Right atrium auricular region (tissue), 2 donors: ENCODE measurements around the gene IRF2BP1. TPM values are rescaled to one million over a fixed set of nuclear protein-coding genes. Genes with fewer than 3 reads are reported as not detected.

ENCODE experiments used
- DNase-seq: peaks from one replicate; pipeline ENCODE4 v3.0.0-alpha.2; 2019; ENCODE audit warnings: low spot score
- H3K27ac ChIP-seq, 2 donors: fragments of 200-600 bp; sonication (generic); 1 replicate in 1 of 2; 2 replicates in 1 of 2; pipeline ENCODE4 v1.5.1; 2016 to 2019
- H3K27me3 ChIP-seq, 2 donors: fragments of 200-600 bp; sonication (generic); one replicate each; pipeline versions ENCODE4 v1.5.1 to v1.6.0; 2017 to 2019
- H3K36me3 ChIP-seq: fragments of 200-600 bp; sonication (generic); one replicate; pipeline ENCODE4 v1.5.1; 2016
- H3K4me1 ChIP-seq, 2 donors: fragments of 200-600 bp; sonication (generic); one replicate each; pipeline versions ENCODE4 v1.5.1 to v1.6.0; 2017 to 2019
- H3K4me3 ChIP-seq, 2 donors: fragments of 200-600 bp; sonication (generic); 1 replicate in 1 of 2; 2 replicates in 1 of 2; pipeline ENCODE4 v1.5.1; 2017 to 2019; ENCODE audit warnings: mild to moderate bottlenecking in 1 of 2, moderate library complexity in 1 of 2
- H3K9me3 ChIP-seq, 2 donors: fragments of 200-600 bp; sonication (generic); one replicate each; pipeline ENCODE4 v1.5.1; 2019
- total RNA-seq, 2 donors: library from RNA; depleted of rRNA; stranded (reverse); fragments of >200 nt; gene quantifications; one replicate each; pipeline ENCODE4 v1.1.0, GENCODE V29; 2016
- TF ChIP-seq, protein P1 (sequence below), 2 donors: fragments of 200-600 bp; sonication (generic); IDR thresholded peaks; one replicate each; pipeline ENCODE4 v1.5.1; 2019; ENCODE audit warnings: antibody characterized with exemption in 2 of 2

Gene IRF2BP1
- total RNA-seq, 2 donors from 2014 or later = 24.2 to 30.5 TPM

- DNase-seq = no peak
- H3K4me1 ChIP-seq = peaks cover 0 to 6% of the 10 kb centered on the region in 2 donors
- H3K9me3 ChIP-seq = no peaks in the 10 kb centered on the region
- H3K27ac ChIP-seq = no peak overlapping the region
- TF ChIP-seq, protein P1, sequence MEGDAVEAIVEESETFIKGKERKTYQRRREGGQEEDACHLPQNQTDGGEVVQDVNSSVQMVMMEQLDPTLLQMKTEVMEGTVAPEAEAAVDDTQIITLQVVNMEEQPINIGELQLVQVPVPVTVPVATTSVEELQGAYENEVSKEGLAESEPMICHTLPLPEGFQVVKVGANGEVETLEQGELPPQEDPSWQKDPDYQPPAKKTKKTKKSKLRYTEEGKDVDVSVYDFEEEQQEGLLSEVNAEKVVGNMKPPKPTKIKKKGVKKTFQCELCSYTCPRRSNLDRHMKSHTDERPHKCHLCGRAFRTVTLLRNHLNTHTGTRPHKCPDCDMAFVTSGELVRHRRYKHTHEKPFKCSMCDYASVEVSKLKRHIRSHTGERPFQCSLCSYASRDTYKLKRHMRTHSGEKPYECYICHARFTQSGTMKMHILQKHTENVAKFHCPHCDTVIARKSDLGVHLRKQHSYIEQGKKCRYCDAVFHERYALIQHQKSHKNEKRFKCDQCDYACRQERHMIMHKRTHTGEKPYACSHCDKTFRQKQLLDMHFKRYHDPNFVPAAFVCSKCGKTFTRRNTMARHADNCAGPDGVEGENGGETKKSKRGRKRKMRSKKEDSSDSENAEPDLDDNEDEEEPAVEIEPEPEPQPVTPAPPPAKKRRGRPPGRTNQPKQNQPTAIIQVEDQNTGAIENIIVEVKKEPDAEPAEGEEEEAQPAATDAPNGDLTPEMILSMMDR (IDR thresholded peaks at IDR 0.05) = no peak
- no peaks in the 10 kb centered on the region for H3K27me3 ChIP-seq
- H3K36me3 ChIP-seq = peaks cover 13% of the 10 kb centered on the region
- no peak overlapping the region for H3K4me3 ChIP-seq
These were observed 4.9 kb upstream of the IRF2BP1 start for GRCh38 chr19:45890877-45891276.

DNA sequence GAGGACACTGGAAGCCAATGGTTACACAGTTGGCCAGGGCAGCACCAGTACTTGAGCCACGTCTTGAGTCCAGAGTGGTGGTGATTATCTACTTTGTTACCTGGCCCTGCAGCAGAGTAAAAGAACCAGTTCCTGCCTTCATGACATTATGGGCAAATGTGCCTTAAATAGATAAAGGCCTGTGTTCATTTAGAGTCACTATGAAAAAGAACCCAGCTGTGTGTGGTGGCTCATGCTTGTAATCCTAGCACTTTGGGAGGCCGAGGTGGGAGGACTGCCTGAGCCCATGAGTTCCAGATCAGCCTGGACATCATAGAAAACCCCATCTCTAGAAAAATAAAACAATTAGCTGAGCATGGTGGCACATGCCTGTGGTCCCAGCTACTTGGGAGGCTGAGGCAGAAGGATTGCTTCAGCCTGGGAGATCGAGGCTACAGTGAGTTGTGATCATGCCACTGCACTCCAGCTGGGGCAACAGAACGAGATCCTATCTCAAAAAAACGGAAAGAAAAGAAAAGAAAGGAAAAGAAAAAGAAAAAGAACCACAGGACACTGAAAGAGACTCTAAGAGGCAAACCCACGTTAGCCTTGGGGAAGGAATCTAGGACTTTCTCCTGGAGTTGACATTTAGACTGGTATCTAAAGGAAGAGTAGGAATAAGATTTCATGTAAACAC, 3.4 kb upstream of the IRF2BP1 start:
- no peak overlapping the region for H3K27ac ChIP-seq
- DNase-seq = no peak
- no peaks in the 10 kb centered on the region for H3K27me3 ChIP-seq
- peaks cover 6% of the 10 kb centered on the region for H3K36me3 ChIP-seq
- no peak overlapping the region for H3K4me3 ChIP-seq
- TF ChIP-seq, protein P1 (IDR thresholded peaks at IDR 0.05) = no peak
- no peaks in the 10 kb centered on the region for H3K9me3 ChIP-seq
- H3K4me1 ChIP-seq = peaks cover 0 to 20% of the 10 kb centered on the region in 2 donors

- TF ChIP-seq, protein P1 (IDR thresholded peaks at IDR 0.05) = no peak
- H3K27me3 ChIP-seq = no peaks in the 10 kb centered on the region
- no peaks in the 10 kb centered on the region for H3K9me3 ChIP-seq
- H3K4me3 ChIP-seq = peak overlapping the region; percentile 74 to 84
- H3K36me3 ChIP-seq = peaks cover 10% of the 10 kb centered on the region
- no peak for DNase-seq
- peak overlapping the region; percentile 90 to 93 for H3K27ac ChIP-seq
- peaks cover 0 to 41% of the 10 kb centered on the region in 2 donors for H3K4me1 ChIP-seq
These were observed 1.3 kb upstream of the IRF2BP1 start for GRCh38 chr19:45887200-45887710.

DNA sequence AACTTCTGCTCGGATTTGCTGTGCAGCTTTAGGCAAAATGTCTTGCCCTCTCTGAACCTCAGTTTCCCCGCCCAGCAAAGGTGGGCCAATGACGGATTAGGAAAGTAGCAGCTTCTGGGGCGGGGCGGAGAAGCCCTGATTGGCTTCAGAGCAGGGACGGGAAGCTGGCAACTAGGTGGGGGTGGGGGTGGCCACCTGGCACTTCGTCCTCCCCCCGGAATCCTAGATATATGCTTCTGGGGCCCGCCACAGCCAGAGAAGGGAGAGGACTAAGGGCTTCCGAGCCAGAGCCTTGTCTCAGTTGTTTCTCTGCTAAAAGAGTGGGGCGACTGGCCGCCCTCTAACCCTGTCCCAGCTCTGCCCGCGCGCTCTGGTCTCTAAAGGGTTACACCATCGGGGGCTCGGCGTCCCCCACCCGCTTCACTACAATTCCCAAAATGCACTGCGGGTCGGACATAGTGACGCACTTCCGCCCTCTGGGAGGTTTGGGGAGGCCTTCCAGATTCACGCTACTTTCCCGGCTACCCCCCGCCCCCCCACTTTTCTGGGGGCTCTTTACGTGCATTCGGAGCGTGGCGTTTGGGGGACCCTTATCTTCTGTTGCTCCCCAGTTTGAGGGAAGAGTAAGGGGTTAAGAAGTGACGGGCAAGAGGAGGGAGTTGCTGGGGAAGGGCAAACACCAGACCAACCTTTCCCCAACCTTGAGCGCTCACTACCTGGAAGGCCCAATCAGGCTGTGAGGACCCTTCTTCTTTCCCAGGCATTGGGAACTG, 672 bp upstream of the IRF2BP1 start:
- DNase-seq = peak; percentile 95
- peaks cover 10% of the 10 kb centered on the region for H3K36me3 ChIP-seq
- H3K9me3 ChIP-seq = no peaks in the 10 kb centered on the region
- TF ChIP-seq, protein P1 (IDR thresholded peaks at IDR 0.05) = no peak
- peak overlapping the region; percentile 90 to 93 for H3K27ac ChIP-seq
- peak overlapping the region; percentile 74 to 84 for H3K4me3 ChIP-seq
- H3K27me3 ChIP-seq = no peaks in the 10 kb centered on the region
- peaks cover 0 to 44% of the 10 kb centered on the region in 2 donors for H3K4me1 ChIP-seq

DNA sequence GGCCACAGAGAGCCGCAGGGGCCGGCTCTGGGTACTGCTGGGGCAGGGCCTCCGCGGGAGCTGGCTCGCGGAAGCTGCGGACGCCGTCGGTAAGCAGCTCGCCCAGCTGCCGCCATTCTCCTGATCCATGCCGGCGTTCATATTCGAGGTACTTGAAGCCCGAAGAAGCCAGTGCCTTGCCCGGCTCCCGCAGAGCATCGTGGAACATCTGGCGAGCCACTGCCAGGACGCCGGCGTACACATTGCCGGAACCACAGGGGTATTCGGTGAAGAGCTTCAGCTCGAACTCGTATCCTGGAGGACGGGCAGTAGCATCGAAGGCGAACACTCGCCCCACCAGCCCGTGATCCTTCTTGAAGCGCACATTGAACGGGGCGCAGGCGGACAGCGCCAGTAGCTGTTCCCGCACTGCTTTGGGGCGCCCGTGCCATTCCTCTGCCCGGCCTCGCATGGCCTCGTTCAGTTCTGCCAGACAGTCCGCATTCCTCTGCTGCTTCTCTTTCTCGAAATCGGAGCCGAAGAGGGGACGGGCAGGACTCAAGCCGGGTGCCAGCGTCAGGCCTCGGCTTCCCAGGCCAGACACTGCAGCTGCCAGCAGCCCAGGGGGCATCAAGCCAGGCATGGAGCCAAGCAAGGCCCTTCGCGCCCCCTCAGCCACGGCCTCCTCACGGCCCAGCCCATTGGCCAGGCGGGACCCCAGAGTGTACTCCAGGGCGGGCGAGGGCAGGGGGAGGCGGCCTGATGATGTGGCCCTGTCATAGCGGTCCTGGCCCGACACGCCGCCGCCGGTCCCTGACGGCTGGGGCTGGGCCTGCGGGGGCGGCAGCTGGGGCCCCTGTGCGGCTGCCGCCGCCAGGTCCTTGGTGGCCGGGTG, 1.0 kb downstream of the IRF2BP1 start:
- Histone ChIP-seq H3K36me3 (peaks cover 10% of the 10 kb centered on the region), H3K27ac (peak overlapping the region; percentile 90 to 93), H3K27me3 (no peaks in the 10 kb centered on the region), H3K9me3 (no peaks in the 10 kb centered on the region), H3K4me1 (peaks cover 0 to 44% of the 10 kb centered on the region in 2 donors), H3K4me3 (peak overlapping the region; percentile 74 to 84)
- TF ChIP-seq, protein P1 (IDR thresholded peaks at IDR 0.05) = no peak
- no peak for DNase-seq
